Glomerular visceral epithelial cell (primary cell): Measurements from ENCODE around the gene CPZ.
A peak's percentile ranks its signal among the peaks of the same experiment; 100 is the strongest.

Experiments used
- DNase-seq: peaks from one replicate; pipeline ENCODE4 v3.0.0-alpha.2; 2016; ENCODE audit errors: extremely low spot score

CPZ gene

DNA sequence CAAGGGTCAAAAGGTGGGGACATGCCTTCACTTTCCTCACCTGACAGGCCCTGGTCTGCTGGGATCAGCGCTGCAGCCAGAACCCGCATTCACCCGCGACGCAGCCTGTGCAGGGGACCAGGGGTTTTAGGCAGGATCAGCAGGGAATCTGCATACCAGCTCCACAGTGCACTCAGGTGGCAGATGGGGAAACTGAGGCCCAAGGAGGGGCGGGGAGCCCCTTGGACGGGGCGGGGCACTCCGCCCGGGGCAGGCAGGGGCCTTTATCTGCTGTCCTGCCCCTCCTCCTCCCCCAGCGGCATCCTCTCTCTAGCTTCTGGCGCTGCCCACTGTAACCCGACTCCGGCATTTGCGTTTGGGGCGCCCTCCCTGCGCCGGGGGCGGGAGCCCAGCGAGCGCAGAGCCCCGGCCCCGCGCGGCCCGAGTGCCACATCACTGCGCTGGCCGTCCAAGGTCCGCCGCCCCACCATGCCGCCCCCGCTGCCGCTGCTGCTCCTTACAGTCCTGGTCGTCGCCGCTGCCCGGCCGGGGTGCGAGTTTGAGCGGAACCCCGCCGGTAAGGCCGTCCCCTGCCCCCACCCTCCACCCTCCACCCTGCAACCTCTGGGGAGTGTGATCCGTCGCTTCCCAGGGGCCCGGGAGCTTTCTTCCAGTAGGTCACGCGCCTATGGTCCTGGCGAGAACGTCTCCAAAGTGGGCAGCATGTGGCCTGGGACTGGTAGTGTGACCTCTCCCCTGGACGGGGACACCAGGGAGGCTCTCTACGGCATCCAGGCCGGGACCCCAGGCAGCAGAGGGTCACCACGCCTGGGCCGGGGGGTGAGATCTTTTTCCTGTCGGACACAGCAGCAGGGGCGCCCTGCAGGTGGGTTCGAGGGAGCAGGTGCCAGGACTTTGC, at the start of gene CPZ:
TSS of gene CPZ (plus strand) at position 400 of the 898 bp plus-strand sequence. CDS start at position 469, 69 bp downstream.
- DNase-seq, result peak; percentile 11

DNA sequence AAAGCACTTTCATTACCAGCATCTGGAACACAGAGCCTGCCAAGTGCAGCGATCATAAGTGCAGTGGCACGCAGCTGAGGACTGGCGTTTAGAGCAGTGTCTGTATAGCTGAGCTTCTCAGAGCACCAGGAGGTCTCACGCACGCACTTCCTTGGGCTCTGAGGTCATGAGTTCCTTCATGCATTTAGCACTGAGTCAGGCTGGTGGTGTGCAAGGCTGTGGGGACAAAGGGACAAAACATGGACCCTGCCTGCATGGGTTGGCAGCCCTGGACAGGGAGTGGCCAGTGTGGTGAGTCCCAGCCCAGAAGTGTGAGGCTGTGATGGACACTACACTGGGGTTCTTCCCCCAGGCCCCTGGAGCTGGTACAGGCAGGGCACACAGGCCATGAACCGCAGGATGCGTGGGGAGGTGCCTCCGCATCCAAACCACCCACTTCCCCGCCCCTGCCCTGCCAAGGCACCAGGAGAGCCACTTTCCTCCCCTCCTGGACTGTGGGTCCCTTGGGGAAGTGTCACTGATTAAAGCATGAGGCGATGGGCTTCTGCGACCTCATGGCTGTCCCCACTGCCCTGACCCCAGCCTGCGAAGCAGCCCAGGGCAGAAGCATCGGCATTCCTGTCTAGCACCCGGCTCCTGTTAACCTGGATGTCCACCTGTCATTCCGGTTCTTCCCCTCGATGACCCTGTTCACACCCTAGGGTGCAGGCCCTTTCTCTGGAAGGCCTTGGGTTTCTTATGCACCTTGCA, 49.6 kb upstream of the CPZ start:
- DNase-seq, result no peak

DNA sequence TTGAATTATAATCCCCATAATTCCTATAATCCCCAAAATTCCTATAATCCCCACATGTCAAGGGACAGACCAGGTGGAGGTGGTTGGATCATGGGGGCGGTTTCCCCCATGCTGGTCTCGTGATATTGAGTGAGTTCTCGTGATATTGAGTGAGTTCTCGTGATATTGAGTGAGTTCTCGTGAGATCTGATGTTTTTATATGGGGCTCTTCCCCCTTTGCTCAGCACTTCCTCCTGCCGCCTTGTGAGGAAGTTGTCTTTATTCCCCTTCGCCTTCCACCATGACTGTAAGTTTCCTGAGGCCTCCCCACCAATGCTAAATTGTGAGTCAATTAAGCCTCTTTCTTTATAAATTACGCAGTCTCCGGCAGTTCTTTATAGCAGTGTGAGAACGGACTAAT, 48.9 kb upstream of the CPZ start:
- DNase-seq, result no peak

DNA sequence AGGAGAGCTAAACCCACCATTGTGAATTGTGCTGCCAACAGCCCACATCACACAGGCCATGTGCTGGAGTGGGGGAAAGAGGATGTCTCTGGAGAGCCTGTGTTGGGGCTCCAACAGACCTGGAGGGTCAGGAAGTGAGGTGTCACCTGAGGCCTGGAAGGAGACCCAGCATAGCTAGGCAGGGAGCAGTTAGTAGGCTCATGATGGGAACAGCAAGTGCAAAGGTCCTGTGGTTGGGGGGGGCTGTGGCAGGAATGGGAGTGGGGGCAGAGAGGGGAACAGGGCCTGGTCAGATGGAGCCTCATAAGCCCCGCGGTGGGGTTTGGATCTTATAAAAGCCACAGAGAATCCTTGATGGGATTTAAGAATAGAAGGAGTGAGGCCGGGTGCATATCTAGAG, 48.3 kb upstream of the CPZ start:
- DNase-seq, result no peak

DNA sequence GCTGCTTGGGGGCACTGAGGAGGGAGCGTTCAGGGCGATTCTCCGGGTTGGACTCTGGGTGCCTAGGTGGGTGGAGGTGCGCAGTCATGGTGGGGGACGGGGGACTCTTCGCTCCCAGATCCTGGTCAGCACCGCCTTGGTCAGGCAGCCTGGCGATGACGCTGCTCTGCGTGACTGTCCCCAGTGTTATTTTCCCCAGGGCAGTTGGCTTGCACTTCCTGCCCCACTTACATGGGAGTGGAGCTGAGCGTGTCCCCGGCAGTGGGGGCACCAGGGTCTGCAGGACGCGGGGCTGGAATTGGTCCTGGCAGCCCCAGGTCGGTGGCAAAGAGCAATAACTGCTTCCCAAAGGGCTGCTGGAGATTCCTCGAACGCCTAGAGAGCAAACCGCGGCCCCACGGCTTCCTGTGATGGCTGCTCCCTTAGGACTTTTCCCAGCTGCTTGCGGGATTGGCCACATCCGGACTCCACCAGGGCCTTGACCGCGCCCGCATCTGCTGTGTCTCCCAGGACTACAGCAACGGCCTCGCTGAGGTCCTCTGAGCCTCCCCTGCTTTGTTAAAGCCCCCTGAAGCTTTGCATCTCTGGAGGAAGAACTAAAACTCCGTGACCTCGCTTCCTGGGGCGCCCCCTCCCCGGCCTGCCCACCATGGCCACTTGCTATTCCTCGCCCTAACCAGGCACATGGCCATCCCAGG, 47.7 kb upstream of the CPZ start:
- DNase-seq, result no peak

DNA sequence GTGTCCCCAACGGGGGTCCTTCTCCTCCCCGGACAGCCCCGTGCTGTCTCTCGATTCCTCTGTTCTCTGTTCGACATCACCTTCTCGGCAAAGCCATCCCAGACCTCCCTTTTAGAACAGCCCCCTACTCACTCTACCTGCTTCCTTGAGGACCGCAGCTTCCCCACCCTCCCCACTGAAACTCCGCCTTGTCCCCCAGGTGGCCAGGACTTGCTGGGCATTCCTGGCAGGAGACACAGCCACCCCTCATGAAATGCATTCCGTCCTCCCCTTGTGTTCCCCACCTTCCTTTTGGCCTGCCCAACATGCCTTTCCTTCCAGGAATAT, 47.2 kb upstream of the CPZ start:
- no peak for DNase-seq

DNA sequence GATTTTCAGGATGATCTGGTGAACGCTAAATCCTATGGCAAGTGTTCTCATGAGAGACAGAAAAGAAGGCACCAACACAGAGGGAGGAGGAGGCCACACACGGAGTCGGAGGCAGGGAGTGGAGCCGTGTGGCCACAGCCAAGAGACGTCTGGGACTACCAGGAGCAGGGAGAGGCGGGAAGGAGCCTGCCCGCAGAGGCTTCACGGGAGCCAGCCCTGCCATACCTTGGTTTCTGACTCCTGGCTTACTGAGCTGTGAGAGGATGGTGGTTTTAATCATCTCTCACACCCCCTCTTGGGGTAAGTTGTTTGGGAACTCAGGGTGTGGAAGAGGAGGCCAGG, 45.8 kb upstream of the CPZ start:
- no peak for DNase-seq

DNA sequence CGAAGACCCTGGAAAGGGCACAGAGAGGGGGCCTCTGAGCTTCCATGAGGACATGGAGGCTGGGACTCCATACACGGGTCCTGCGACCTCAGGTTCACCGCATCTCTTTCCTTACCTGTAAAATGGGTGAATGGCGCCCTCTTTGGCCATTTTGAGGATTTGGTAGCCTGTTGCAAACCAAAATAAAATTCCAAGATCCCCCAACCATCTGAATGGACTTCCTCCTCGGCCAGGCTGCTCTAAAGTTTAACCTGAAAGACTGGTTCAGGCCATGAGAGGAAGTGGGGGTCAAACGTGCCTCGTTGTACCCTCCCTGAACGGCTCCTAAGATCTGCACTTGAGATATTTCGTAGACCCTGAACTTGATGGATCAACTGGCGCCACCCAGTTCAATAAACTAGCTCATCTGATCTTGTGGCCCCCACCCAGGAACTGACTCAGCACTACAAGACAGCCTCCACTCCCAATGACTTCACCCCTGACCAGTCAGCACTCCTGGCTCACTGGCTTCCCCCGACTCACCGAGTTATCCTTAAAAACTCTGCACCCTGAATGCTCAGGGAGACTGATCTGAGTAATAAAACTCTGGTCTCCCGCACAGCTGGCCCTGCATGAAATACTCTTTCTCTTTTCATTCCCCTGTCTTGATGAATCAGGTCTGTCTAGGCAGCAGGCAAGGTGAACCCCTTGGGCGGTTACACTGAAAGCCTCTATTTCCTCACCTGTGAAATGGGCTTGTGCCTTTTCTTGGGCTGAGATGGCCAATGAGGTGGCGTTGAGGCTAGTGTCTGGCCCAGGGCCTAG, 45.3 kb upstream of the CPZ start:
- peak; percentile 48 for DNase-seq

DNA sequence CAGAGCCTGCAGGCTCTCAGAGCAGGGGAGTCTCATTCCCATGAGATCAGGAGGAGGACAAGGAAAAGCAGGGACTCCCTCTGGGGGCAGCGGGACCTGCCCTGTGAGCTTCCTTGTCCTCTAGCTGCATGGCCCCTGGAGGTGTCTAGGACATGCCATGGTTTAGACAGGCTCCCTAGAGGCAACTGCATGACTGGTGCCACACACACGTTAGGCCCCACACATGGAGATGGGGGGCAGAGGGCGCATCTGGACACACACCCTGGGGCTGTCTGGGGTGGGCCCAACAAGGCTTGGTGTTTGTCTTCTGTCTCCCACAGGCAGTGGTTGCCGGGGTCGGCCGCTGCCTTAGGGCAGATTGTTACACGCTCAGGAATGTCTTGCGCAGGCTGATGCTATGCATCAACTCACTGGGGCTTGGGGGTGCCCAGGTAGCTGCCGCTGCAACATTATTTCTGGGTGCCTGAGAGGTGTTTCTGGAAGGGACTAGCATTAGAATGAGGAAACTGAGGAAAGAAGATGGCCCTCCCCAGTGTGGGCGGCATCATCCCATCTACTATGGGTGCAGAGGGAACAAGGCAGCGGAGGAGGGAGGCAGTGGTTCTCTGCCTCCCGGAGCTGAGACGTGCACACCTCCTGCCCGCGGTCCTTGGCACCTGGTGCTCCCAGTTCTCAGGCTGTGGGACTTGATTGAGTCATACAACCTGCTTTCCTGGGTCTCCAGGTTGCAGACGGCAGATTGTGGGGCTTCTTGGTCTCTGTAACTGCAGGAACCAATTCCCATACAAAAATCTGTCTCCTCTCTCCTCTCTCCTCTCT, 44.4 kb upstream of the CPZ start:
- no peak for DNase-seq

DNA sequence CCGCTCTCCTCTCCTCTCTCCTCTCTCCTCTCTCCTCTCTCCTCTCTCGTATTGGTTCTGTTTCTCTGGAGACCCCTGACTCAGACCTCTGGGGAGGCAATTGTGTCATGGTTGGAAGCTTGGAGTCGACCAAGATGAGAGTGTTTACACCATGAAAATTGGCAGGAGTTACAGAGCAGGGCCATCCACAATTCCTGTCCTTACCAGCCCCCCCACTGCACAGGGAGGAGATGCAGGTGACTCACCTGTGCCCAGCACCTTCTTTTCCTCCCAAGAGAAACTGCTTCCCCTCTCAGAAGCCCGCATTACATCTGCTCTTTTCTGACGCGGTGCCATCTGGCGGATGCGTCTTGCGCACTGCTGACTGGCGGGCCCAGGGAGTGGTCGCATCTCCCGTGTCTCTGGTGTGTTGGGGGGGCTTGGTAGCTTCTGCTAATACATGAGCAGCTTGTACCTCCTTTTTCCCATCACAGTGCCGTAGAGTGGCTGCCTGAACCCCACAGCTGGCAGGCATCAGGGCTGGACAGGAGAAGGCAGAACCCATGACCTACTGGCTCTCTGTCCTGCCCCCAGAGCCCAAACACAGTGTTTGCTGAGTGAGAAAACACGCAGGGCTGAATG, 43.7 kb upstream of the CPZ start:
- DNase-seq, result no peak

DNA sequence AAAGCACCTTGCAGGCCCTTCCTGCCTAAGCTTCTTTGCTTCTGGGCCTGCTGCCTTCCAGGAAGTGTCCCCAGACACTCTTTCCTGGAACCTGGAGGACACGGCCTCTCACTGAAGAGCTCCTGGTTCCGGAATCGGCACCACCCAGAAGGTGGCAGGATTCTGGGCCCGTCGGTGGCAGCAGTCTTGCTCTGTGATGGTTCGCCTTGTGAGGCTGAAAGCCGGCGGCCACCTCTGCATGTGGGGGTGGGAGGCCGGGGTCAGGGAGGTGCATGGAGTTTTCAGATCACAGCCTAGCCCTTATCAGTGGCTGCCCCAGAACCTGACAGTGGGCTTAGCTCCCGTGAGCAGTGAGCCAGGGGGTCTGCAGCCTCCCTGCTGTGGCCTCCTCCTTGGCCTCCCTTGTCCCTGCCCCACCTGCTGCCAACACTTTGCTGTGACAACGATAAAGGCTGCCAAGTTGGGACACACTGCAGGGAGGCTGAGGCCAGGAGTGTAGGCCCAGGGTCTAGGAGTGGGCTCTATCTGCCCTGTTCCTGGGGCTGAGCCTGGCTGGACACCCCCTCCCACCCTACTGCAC, 43.1 kb upstream of the CPZ start:
- DNase-seq, result no peak

DNA sequence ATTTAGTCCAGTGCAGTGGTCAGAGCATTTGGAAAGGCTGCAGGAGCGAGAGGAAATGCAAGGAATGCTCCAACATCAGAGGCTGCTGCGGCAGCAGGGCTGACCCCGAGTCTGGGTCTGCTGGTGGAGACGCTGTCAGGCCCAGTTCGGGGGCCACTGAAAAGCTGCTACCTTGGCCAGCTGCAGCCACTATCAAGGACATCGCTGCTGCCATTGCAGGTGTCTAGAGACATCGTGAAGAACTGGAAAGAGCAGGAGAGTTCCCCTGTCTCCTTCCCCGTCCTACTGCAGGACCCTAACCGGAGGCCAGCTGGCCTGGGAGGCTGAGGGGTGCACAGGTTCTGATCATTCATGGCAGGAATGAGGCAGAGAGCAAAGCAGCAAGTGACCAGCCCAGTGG, 41.9 kb upstream of the CPZ start:
- DNase-seq, result no peak

DNA sequence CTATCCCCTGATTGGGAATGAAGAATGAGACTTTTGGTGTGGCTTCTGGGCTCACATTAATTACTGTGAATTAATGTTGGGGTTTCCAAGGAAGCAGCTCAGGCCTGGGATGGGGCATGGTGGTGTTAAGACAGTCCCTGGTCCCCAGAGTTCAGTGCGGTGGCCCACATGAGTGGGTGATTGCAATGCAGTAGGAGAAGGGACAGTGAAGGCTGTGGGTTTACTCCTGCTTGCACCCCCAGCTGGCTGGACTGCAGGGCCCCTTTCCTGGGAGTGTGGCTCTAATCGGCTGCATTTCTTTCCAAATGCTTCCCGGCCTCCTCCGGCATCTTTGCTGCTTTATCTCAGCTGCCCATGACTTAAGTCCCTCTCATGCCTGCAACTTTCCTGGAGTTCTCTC, 40.5 kb upstream of the CPZ start:
- DNase-seq, result no peak

DNA sequence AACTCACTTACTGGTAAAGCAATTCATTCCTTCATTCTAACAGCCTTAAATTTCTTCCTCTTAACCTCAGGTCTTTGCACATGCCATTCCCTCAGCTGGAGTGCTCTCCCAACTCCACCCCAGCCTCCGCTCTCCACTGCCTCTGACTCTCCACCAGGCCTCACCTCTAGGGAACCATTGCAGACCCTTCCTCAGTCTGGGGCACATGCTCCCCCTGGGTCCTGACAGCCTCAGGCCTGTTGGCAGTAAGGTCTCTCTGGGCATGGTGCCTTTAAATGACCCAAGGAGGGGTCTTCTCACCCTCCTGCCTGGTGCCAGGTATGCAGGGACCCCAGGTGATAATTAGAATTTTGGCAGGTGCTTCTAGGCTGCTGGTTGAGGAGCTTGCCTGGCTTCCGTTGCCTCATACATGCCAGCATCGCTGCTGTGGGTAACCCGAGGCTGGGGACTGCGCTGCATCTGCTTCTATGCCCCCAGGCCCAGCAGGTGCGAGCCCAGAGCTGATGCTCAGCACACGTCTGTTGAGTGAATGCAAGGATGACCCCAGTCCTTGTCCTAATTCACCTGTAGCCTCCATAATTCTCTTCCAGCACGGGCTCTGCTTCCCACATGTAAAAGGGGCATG, 39.9 kb upstream of the CPZ start:
- DNase-seq, result no peak

DNA sequence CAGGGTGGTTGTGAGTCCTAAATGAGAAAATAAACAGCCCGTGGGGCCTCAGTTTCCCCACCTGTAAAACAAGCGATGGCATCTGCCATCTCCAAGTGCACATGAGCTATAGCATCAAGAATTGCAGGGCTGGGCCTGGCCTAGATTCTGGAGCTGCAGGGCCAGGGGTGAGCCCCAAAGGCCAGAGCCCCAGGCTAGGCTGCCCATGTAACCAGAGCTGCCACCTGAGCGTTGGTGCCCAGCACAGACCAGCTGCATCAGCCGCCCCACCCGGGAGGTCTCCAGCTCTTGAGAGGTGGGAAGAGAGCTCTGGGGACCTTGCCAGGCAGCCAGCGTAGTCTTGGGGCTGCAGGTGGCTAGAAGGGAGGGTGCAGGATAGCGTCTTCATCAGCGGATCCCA, 39.3 kb upstream of the CPZ start:
- DNase-seq, result no peak

DNA sequence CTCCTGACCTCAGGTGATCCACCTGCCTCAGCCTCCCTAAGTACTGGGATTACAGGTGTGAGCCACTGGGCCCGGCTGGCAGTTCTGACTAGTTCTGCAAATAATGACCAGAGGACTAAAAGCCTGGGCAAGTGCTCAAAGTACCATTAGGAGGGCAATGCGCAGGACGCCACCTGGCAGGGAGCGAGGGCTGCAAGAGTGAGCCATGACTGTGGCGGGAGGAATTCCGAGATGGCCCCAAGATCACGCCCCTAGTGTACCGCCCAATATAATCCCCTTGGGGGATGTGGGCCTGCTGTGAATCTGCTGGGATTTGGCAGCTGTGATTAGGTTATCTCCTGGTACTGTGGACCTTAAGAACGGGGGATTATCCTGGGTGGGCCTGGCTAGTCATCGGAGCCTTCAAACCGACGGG, 38.6 kb upstream of the CPZ start:
- no peak for DNase-seq

DNA sequence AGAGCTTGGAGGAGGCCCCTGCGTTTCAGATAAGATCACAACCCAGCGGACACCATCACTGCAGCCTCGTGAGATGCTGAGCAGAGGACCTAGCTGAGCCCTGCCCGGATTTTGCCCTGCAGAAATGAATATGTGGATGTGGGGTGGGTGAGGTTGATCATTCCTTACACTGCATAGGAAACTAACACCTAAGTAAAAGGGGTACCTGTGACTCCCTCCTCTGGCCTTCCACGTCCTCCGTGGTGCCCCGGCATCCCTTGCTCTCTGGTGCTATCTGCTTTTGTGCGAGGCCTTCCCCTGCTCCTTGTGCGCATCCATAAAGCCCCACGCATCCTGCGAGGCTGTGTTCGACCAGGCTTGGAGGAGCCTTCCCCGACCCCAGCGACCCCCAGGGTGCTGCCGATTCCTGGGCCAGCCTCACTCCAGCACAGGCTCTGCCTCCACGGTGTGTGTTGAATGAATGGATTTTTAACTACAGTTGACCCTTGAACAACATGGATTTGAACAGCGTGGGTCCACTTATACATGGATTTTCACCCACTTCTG, 37.9 kb upstream of the CPZ start:
- no peak for DNase-seq

DNA sequence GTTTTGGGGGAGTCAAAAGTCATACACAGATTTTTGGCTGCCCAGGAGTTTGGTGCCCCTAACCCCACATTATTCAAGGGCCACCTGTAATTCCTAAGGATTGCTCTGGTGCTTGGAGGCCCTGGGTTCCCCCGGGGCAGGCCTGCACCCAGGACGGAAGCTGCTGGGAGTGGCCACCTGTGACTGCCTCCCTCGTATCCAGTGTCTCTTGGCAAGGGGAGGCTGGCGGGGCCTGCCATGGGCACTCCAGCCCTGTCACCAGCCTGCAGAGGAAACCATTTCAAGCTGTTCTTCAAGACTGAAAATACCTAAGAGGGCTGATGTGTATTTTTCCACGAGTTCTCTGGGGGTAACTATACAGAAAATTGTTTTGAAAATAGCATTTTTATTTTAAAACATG, 36.8 kb upstream of the CPZ start:
- no peak for DNase-seq

DNA sequence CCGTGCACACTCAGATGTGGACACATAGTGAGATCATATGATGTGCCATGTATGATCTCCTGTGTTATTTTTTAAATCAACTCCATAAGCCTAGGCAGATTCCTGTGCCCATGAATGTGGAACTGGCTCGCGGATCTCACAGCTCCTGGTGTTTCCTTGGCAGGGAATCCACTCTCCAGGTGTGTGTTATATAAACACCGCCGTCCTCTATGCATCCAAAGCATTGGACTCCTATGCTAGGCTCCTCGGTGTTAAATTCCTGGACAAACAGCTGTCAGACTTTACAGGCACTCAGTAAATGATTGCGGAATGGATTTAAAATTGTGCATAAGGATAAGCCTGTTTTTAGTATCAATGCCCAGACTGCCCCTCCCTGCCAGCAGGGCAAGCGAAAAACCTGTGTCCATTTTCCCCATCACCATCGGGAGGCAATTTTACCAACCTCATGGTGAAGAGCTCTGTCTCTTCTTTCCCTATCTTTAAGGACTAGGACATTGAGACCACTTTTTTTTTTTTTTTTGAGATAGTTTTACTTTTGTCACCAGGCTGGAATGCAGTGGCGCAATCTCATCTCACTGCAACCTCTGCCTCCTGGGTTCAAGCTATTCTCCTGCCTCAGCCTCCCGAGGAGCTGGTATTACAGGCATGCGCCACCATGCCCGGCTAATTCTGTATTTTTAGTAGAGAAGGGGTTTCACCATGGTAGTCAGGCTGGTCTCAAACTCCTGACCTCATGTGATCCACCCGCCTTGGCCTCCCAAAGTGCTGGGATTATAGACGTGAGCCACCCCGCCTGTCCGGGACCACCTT, 36.0 kb upstream of the CPZ start:
- no peak for DNase-seq
